ENCODE data around the gene CDH23.

GRCh38 chr10:71835671-71836595 is 439.2 kb downstream of the CDH23 start:
- TF ChIP-seq, protein P1, sequence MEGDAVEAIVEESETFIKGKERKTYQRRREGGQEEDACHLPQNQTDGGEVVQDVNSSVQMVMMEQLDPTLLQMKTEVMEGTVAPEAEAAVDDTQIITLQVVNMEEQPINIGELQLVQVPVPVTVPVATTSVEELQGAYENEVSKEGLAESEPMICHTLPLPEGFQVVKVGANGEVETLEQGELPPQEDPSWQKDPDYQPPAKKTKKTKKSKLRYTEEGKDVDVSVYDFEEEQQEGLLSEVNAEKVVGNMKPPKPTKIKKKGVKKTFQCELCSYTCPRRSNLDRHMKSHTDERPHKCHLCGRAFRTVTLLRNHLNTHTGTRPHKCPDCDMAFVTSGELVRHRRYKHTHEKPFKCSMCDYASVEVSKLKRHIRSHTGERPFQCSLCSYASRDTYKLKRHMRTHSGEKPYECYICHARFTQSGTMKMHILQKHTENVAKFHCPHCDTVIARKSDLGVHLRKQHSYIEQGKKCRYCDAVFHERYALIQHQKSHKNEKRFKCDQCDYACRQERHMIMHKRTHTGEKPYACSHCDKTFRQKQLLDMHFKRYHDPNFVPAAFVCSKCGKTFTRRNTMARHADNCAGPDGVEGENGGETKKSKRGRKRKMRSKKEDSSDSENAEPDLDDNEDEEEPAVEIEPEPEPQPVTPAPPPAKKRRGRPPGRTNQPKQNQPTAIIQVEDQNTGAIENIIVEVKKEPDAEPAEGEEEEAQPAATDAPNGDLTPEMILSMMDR (IDR thresholded peaks at IDR 0.05) = no peak
- TF ChIP-seq POLR2A (IDR thresholded peaks at IDR 0.05) = no peak
